Astrocyte (in vitro differentiated cells and primary cell): ENCODE measurements around the gene KIAA0232. TPM values are rescaled to one million over a fixed set of nuclear protein-coding genes. Genes with fewer than 3 reads are reported as not detected.

Experiments used
- DNase-seq: peaks from one replicate; pipeline ENCODE4 v3.0.0-alpha.2; 2010; ENCODE audit warnings: low read depth
- FAIRE-seq: peaks from 2 replicates; lab custom pipeline; 2011; peaks lifted over from hg19 to GRCh38; lab: Jason Lieb, UNC
- H2AFZ ChIP-seq: 2 replicates; pipeline ENCODE4 v1.6.0; 2012; ENCODE audit warnings: low read depth, low read length, inconsistent platforms
- H3K27ac ChIP-seq: 2 replicates; pipeline ENCODE4 v1.5.1; 2011; ENCODE audit warnings: low read depth, low read length, inconsistent platforms
- H3K27me3 ChIP-seq: 2 replicates; pipeline ENCODE4 v1.6.0; 2011; ENCODE audit warnings: low read length, inconsistent platforms; ENCODE audit not compliant: insufficient read depth
- H3K36me3 ChIP-seq: 2 replicates; pipeline ENCODE4 v1.5.1; 2011; ENCODE audit warnings: low read length, inconsistent platforms; ENCODE audit not compliant: insufficient read depth
- H3K4me1 ChIP-seq: 2 replicates; pipeline ENCODE4 v1.5.1; 2011; ENCODE audit warnings: low read length, inconsistent platforms; ENCODE audit not compliant: insufficient read depth
- H3K4me2 ChIP-seq: 2 replicates; pipeline ENCODE4 v1.6.0; 2012; ENCODE audit warnings: low read length, inconsistent platforms
- H3K4me3 ChIP-seq: 2 replicates; pipeline ENCODE4 v1.5.1; 2011; ENCODE audit warnings: low read depth, mild to moderate bottlenecking, low read length, inconsistent platforms; ENCODE audit not compliant: insufficient read depth
- H3K79me2 ChIP-seq: 2 replicates; pipeline ENCODE4 v1.6.0; 2012; ENCODE audit warnings: mild to moderate bottlenecking, low read length, inconsistent platforms; ENCODE audit not compliant: insufficient read depth
- H3K9ac ChIP-seq: 2 replicates; pipeline ENCODE4 v1.6.0; 2012; ENCODE audit warnings: mild to moderate bottlenecking, low read length, inconsistent platforms
- H3K9me3 ChIP-seq: 2 replicates; pipeline ENCODE4 v1.5.1; 2012; ENCODE audit warnings: low read depth, mild to moderate bottlenecking, low read length, inconsistent platforms; ENCODE audit not compliant: insufficient read depth
- H4K20me1 ChIP-seq: 2 replicates; pipeline ENCODE4 v1.6.0; 2012; ENCODE audit warnings: low read length, inconsistent platforms; ENCODE audit not compliant: insufficient read depth
- H3K27ac Mint-ChIP-seq: one replicate; pipeline ENCODE4 v1.8.0; 2021; ENCODE audit warnings: mild to moderate bottlenecking, mixed read lengths; ENCODE audit not compliant: unreplicated experiment
- H3K27me3 Mint-ChIP-seq: one replicate; pipeline ENCODE4 v1.8.0; 2021; ENCODE audit warnings: low read depth, mixed read lengths; ENCODE audit not compliant: unreplicated experiment
- H3K36me3 Mint-ChIP-seq: one replicate; pipeline ENCODE4 v1.8.0; 2021; ENCODE audit warnings: low read depth, mixed read lengths; ENCODE audit not compliant: unreplicated experiment
- H3K4me1 Mint-ChIP-seq: one replicate; pipeline ENCODE4 v1.8.0; 2021; ENCODE audit warnings: low read depth, mixed read lengths; ENCODE audit not compliant: unreplicated experiment
- H3K4me3 Mint-ChIP-seq: one replicate; pipeline ENCODE4 v1.8.0; 2021; ENCODE audit warnings: mild to moderate bottlenecking, moderate library complexity, mixed read lengths; ENCODE audit not compliant: unreplicated experiment
- H3K9me3 Mint-ChIP-seq: one replicate; pipeline ENCODE4 v1.8.0; 2021; ENCODE audit warnings: mild to moderate bottlenecking, mixed read lengths; ENCODE audit not compliant: unreplicated experiment
- CTCF ChIP-seq: IDR thresholded peaks from 2 replicates; pipeline ENCODE4 v1.5.1; 2011; ENCODE audit warnings: low read depth, mild to moderate bottlenecking, inconsistent platforms, low read length, moderate library complexity; ENCODE audit not compliant: insufficient read depth
- EZH2 ChIP-seq: IDR thresholded peaks from 2 replicates; pipeline ENCODE4 v1.6.1; 2012; ENCODE audit warnings: mild to moderate bottlenecking, low read length, inconsistent platforms; ENCODE audit not compliant: insufficient read depth
- total RNA-seq: library from RNA; stranded (reverse); gene quantifications from 2 replicates; pipeline ENCODE4 v1.2.1, GENCODE V29; 2021

KIAA0232 gene
- total RNA-seq, 1 donor from 2014 or later = 27.6 TPM

GRCh38 chr4:6820695-6821094 lies 38.2 kb downstream of the KIAA0232 start:
- Histone ChIP-seq H3K79me2 (peaks cover 70% of the 10 kb centered on the region), H3K4me3 (no peak overlapping the region), H3K27me3 (no peaks in the 10 kb centered on the region), H2AFZ (no peak overlapping the region), H3K4me2 (no peak overlapping the region), H3K36me3 (no peaks in the 10 kb centered on the region), H3K27ac (no peak overlapping the region), H3K9me3 (peaks cover 3% of the 10 kb centered on the region), H4K20me1 (peaks cover 42% of the 10 kb centered on the region), H3K4me1 (peaks cover 11% of the 10 kb centered on the region), H3K9ac (no peak overlapping the region)
- FAIRE-seq (no peak), DNase-seq (no peak)
- peaks cover 20% of the 10 kb centered on the region for H3K9me3 Mint-ChIP-seq
- no peak for TF ChIP-seq CTCF
- TF ChIP-seq EZH2 = no peak
- no peak overlapping the region for H3K4me3 Mint-ChIP-seq
- H3K27me3 Mint-ChIP-seq = no peaks in the 10 kb centered on the region
- H3K36me3 Mint-ChIP-seq = peaks cover 17% of the 10 kb centered on the region
- no peaks in the 10 kb centered on the region for H3K4me1 Mint-ChIP-seq
- H3K27ac Mint-ChIP-seq = no peak overlapping the region

- Histone ChIP-seq H3K36me3 (peaks cover 3% of the 10 kb centered on the region), H4K20me1 (peaks cover 47% of the 10 kb centered on the region), H3K4me2 (peak overlapping the region; percentile 39), H3K27me3 (no peaks in the 10 kb centered on the region), H3K4me1 (peaks cover 11% of the 10 kb centered on the region), H3K79me2 (peaks cover 58% of the 10 kb centered on the region), H2AFZ (no peak overlapping the region), H3K27ac (no peak overlapping the region), H3K9me3 (peaks cover 3% of the 10 kb centered on the region), H3K9ac (no peak overlapping the region), H3K4me3 (no peak overlapping the region)
- Mint-ChIP-seq H3K9me3 (peaks cover 18% of the 10 kb centered on the region), H3K36me3 (peaks cover 19% of the 10 kb centered on the region), H3K4me3 (no peak overlapping the region), H3K27me3 (no peaks in the 10 kb centered on the region), H3K4me1 (no peaks in the 10 kb centered on the region), H3K27ac (no peak overlapping the region)
- peak; percentile 32 for FAIRE-seq
- TF ChIP-seq CTCF (no peak), EZH2 (no peak)
- peak; percentile 39 for DNase-seq
Measured at GRCh38 chr4:6824071-6824470, 41.5 kb downstream of the KIAA0232 start.

- Histone ChIP-seq H3K79me2 (peaks cover 54% of the 10 kb centered on the region), H2AFZ (no peak overlapping the region), H3K27me3 (no peaks in the 10 kb centered on the region), H3K9me3 (peaks cover 3% of the 10 kb centered on the region), H3K9ac (no peak overlapping the region), H3K4me1 (peaks cover 11% of the 10 kb centered on the region), H3K4me3 (no peak overlapping the region), H4K20me1 (peaks cover 46% of the 10 kb centered on the region), H3K36me3 (peaks cover 3% of the 10 kb centered on the region), H3K27ac (no peak overlapping the region), H3K4me2 (no peak overlapping the region)
- Mint-ChIP-seq H3K9me3 (peaks cover 12% of the 10 kb centered on the region), H3K36me3 (peaks cover 14% of the 10 kb centered on the region), H3K4me3 (no peak overlapping the region), H3K27me3 (no peaks in the 10 kb centered on the region), H3K27ac (no peak overlapping the region), H3K4me1 (no peaks in the 10 kb centered on the region)
- no peak for DNase-seq
- no peak for TF ChIP-seq CTCF
- no peak for TF ChIP-seq EZH2
- FAIRE-seq = no peak
Measured at GRCh38 chr4:6824772-6825402, 42.4 kb downstream of the KIAA0232 start.
